ENCODE measurements around the gene RNLS.
"Not testable (repeated sequence)": the region's sequence is repeated elsewhere in the genome, so short reads cannot be mapped to it uniquely, and the experiment has no call there.

Gene RNLS

DNA sequence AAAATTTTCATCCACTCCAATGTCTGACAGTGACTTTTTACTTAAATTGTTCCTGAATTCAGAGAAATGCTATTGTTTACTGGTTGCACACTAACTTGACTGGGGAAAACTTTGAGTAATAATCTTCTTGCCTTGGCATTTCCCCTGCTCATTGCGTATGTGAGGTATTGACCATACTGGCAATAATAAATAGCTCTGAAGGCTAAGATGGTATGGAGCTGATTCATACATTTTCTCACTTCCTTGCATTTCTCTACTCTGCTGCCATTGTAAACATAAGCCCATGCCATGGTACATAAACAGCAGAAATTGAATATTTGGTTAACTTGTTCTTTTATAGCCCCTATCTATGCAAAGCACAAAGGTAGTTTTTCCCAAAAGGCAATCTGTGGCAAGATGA is 290.0 kb downstream of the RNLS start:
- DNase-seq (ENCODE audit: low read depth): peak; percentile 14

DNA sequence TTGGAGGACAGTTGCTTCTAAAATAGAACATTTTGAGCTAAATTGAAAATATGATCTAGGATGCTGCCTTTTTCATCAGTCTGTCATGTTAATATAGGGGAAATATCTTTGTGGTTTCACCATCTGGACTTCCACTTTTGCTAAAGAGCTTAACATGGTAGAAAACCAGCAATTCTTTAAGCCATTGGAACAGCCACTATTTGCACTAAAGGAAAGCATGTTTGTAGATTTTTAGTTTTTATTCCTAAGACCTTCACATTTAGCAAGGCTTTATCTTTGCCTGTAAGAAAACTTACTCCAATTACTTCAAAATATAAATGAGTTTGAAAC is 291.0 kb downstream of the RNLS start:
- no peak for DNase-seq (ENCODE audit: low read depth)

DNA sequence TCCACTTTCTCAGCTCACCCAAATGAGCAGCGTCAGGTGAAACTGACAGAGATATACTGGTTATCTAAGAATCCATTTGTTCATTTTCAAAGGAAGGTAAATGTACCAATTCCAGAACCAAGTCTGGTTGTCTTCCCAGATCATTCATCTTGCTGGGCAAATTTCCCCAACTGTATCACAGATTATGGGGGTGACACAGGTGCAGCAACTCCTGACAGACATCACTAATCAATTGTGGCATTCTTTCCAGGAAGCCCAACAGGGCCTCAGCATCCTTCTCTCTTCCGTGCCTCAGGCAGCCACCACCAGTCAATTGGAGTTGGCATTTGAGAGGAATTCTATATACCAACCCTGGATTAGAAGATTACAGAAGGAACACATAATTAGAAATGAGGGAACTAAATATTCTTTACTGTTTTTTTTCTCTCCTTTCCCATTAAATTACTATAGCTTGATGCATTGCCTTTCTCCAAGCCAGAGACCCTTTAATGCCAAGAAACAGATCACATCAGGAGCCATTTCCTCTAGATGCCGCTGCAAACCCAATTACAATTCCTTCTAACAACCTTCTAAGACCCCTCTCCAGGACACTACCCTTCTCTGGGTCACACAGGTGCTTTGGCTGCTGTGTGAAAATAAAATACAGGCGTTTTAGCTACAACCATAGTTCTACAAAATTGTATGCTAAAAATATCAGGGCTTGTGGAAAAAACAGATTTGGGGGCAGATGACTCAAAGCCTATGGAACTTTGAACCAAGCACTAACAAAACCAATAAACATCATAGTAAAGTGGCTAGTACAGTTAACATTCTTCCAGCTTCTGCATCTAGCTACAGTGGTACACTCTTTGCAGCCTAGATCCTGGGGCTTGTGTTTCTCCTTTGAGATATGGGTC is 291.6 kb downstream of the RNLS start:
- DNase-seq (ENCODE audit: low read depth): no peak

DNA sequence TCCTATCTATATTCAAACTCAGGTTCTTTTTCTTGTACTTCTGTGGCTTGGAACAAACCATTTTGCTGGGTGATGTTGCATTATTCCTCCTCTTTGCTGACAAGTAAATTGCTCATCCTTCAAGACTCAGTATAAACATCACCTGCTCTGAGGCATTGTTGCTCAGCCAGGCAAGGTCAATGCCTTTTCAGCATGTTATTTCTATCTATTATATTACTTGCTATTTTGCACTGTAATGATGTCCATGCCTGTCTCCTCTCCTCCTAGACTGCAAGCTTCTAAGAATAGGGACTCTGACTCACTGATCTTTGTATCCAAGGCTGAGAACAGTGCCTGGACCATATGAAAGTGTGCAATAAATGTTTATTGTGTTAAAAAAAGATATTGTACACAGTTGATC is 293.8 kb downstream of the RNLS start:
- no peak for DNase-seq (ENCODE audit: low read depth)

DNA sequence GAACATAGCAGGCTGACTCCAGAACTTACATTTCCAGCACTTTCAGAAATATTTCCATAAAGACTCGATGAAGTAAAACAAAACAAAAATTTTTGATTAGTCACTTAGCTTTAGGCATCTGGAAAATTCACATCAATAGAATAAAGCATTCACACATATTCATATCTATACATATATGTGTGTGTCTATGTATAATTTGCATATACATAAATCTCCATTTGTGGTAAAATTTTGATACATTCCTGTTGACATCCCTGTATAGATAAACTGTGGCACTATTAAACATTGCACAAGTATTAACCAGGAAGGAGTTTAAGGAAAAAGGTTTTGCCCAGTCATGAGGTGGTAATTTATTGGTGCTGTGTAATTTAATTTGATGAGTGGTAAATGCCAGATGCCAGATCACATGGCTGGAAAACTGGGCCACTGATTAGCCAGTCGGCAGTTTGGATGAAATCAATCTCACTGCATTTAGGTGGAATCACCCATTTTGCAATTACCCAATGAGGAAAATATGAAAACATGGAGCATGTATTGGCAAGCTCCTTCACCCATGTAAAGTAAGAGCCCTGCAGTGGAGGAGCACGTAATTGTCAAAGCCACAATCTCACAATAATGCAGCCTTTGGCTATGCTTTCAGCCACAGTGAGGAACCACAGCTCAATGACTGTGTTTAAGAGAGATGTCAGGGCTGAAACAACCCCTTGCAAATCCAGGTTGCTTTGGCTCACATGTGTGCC is 294.6 kb downstream of the RNLS start:
- no peak for DNase-seq (ENCODE audit: low read depth)

DNA sequence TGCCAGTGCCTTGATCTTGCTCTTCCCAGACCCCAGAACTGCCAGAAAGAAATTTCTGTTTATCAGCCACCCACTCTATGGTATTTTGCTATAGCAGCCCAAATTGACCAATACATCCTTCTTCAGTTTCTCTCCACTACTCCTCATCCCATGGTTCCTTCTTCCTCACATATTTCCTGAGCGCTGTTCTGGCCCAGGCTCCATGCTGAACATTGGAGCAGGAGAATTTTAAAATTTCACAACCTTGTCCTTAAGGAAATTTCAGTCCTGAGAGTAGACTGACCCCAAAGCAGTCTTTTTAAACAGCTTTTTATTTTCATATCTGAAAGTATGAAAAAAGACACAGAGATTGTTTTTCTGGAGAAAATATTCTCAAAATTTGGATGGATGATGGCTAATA is 297.1 kb downstream of the RNLS start:
- DNase-seq (ENCODE audit: low read depth): no peak

DNA sequence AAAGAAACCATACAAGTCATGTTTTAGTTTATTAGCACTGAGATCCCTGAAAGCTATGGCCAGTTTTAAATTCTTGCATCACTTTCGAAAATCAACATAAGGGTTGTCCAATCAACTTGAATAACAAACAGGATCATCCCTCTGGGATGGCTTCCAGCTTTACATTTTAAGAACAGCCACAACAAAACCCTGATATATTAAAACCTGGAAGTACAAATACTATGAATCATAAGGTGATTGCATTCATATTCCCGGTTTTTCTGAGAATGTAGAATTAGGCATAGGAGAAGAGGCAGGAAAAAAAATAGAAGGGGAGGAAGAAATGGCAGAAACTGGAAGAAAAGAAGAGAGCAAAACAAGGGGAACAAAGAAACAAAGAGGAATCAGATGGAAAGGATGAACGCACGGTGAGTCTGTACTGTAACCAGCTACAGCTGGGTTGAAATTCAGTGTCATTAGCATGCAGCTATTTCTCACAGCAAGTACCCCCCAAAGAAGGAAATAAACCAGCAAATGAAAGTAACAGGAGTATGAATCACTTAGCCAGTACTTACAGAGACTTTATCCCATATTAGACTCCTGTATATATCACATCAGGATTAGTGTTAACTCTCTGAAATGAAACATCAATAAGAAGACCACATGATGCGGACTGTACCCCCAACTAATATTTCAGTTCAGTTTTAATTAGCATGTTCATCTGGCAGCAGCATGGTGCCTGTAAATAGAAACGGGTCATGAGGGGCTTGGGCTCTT is 301.3 kb downstream of the RNLS start:
- peak; percentile 64 for DNase-seq (ENCODE audit: low read depth)

DNA sequence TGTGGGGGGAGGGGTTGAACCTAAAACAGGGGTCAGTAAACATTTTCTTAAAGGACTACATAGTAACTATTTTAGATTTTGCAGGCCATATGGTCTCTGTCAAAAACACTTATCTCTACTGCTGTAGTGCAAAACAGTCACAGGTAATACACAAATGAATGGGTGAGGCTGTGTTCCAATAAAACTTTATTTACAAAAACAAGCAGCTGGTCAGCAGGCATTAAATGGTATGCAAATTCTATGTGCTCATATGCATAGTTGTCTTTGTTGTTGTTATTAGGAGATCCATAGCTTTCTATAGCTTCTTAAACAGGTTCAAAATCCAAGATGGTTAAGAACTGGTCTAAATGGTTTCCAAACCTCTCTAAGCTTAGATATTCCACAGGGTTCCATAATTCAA is 302.6 kb downstream of the RNLS start:
- DNase-seq (ENCODE audit: low read depth): no peak

DNA sequence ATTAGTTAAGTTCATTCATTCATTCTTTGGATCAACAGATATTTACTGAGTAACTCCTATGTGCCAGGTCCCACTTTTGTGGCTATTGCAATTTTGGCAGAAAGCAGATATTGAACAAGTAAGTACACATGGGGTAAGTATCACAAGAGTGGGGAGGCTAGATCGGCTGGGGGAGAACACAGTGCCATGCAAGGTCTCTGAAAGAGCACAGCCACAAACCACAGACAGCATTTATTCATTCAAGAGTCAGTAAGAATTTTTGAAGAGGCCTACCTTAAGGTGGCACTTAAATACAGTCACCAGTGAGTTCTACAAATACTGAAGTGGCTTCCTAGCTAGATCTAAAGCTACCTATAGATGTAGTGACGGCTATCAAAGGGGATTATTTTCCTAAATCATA is 304.2 kb downstream of the RNLS start:
- no peak for DNase-seq (ENCODE audit: low read depth)

DNA sequence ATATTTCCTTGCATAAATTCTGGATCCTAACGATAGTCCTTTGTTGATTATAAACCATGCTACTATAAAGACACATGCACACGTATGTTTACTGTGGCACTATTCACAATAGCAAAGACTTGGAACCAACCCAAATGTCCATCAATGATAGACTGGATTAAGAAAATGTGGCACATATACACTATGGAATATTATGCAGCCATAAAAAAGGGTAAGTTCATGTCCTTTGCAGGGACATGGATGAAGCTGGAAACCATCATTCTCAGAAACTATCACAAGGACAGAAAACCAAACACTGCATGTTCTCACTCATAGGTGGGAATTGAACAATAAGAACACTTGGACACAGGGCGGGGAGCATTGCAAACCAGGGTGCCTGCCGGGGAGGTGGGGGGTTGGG is 306.2 kb downstream of the RNLS start:
- DNase-seq (ENCODE audit: low read depth): not testable (repeated sequence)

DNA sequence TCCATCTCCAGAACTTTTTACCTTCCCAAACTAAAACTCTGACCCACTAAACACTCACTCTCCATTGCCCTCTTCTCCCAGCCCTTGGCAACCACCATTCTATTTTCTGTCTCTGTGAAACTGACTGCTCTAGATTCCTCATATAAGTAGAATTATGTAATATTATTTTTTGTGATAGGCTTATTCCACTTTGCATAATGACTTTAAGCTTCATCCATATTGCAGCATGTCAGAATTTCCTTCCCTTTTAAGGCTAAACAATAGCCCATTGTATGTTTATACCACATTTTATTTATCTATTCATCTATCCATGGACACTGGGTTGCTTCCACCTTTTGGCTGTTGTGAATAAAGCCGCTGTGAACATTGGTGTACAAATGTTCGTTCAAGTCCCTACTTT is 308.8 kb downstream of the RNLS start:
- no peak for DNase-seq (ENCODE audit: low read depth)

DNA sequence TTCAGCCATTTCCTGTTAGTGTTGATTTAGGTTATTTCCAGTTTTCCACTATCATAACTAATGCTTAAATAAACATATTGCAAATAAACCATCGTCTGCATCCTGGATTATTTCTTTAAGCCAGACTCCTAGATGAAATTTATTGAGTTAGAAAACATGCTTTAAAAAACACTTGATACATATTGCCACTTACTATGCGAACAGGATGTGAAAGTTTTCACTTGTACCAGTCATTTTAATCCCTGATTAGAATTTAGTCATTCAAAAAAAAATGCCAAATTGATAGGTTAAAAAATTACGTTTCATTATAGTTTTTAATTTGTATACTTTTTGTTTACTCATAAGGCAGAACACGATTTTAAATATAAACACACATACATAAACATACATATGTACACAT is 309.6 kb downstream of the RNLS start:
- DNase-seq (ENCODE audit: low read depth): no peak

DNA sequence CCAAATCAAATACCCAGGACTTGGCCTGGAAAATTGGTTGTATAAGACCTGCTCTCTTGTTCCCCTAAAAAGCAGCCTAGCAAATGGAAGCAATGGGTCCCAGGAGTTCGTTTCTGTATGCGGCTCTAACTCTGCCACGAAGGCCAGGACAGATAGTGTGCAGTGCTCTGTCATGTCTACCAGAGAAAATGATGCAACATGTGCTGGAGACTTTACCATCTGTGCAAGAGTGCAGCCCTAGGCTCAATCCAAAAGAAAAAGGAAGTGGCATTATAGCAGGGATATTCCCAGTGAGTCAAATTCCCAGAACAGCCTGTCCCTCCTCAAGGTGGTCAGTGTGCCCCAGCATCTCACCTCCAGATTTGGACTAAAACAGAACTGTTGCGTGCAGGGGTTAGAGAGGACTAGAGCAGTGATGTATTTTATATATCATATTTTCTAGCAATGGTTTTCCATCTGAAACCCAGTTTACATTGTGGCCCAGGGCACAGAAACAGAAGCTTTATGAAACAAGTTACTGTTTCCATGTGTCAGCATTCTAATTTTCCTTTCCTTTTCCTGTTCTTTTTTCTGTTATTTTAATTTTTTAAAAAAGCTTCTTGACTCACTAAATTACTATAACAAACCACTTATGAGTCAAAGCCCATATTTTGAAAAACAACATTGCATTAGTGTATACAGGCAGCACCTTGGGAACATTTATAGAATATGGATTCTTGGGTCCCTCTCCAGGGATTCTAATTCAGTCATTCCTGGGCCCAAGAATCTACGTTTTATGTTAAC is 311.2 kb downstream of the RNLS start:
- no peak for DNase-seq (ENCODE audit: low read depth)

DNA sequence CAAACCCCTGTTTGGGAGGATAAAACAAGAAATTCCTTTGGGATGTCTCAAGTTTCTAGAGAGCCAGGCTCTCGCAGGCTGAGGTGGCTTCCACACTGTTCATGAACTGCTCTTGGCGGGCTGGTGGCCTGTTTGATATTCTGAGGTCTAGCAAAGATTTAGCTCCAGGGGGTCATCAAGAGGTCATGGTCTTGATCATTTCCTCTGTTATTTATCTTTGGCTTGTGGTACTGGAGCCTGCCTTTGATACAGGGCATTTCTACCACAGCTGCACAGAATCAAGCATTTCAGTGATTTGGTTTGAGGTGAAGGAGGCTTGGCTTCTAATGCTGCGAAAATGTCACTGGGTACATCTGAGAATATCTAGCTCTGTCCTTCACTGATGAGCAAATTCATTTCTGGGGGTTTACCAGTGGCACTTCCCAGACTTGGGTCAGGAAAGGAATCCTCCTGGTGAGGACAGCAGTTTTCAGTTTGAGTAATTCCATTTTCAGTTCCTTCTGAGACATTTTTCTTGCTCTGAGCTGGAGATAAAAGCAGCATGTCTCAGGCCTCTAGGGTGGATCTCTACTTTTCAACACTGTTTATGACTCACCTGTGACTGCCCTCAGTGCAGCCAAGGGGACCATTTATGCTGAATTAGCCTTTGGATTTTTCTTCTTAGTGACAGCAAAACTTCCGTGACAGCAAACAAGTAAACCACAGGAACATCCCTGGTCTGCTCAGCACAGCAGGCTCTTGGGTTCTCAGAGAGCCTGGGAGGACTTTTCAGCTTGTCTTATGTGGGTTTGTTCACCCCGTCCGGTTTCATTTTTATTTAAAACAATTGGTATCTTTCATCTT is 312.0 kb downstream of the RNLS start:
- no peak for DNase-seq (ENCODE audit: low read depth)

DNA sequence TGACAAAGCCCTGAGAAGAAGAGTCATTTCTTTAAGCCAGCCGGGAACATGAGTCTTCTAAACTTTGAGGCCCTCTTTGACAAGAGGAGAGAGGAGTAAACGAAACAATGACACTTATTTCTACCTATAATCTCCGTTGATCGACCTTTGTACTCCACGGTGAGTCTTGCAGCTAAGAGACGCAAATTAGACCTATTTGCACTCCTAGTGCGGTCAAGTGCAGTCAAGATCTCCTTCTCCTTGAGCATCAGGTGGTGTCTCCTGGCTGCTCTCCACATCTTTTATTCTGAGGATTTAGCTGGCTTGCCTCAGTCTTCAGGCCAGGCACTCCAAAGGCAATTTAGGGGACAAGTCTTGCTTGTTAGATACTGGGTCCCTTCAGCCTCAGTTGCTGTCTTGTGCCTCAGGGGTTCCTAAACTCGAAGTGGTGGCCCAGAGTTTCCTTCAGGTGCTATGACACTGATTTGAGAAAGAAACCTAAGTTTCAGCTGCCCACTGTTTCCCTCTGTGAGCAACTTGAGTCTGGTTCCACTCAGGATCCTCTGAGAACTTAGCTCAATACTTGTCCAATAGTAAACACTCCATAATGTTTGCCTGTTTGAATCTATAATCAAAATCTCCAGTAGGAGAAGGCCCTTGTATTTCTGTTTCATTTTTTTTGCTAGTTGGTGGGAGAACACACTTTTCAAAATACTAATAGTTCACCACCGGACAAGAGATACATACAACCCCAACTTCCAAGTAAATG is 312.9 kb downstream of the RNLS start:
- no peak for DNase-seq (ENCODE audit: low read depth)

DNA sequence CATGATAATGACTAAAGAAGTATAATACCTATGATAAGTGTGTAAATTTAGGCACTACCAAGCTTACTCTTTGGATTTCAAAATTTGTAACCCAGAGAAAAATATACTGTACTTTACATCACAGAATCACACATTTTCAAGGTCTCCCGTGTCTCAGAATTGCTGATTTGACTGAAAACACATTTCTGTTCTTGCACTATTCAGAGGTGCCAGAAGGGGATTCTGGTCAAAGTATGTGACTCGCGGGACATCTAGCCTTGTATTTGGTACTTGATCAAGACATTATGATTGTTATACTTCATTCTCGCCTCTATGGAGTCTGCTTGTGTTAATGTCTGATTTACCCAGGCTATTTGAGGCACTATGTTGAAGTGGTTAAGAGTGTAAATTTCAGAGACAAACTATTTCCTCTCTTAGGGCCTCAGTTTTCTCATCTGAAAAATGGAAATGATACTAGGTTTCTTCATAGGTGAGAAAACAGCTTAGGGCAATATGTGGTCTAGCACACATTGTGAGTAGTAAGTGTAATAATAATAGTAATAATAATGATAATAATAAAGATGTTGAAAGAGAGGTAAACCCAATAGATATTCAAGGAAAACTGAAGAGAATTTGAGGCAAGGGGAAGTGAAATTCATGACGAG is 320.4 kb downstream of the RNLS start:
- DNase-seq (ENCODE audit: low read depth): no peak

DNA sequence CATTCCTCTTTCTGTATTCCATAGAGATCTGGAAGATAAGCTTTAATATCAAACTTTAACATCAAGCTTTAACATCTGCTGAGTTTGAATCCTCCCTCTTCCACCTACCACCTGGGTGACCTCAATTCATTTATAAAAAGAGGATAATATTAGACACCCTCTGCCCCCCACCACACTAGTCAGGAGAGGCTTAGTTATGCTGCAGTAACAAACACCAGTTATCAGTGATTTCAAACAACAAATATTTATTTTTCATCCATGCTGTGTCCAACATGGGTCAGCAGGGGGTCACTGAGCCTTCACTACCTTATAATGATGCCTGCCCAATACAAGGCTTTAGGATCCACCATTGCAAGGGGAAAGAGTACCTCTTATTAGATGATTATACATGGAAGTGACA is 322.0 kb downstream of the RNLS start:
- DNase-seq (ENCODE audit: low read depth): no peak

DNA sequence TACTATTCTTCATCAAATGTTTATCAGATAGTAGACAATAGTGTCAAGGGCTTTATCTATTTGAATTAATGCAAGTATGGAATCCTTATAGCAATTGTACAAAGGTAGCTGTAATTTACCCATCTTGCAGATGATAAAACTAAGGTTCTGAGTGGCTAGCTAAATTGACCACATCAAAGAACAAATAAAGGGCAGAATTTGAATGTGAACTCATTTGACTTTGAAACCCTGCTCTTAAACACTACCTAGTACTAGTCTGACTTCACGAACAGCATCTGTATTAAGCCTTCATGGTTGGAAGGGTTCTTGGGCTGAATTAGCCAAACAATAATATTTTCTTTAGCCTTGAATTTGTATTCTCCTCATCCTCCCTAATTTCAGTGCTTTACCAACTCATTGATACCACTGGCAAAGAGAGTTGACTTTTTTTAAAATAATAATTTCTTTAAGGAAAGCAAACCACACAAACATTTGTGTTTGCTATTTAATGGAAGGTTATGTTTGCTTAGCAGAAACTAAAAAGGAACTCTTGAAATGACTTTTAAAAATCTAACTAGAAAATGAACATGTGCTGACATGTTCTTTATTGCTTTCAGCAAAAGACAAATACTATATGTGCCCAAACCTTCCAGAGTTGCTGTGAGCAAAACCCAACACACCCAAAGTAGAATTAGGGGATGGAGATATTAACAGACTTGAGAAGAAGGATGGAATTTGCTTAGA is 322.6 kb downstream of the RNLS start:
- DNase-seq (ENCODE audit: low read depth): no peak

DNA sequence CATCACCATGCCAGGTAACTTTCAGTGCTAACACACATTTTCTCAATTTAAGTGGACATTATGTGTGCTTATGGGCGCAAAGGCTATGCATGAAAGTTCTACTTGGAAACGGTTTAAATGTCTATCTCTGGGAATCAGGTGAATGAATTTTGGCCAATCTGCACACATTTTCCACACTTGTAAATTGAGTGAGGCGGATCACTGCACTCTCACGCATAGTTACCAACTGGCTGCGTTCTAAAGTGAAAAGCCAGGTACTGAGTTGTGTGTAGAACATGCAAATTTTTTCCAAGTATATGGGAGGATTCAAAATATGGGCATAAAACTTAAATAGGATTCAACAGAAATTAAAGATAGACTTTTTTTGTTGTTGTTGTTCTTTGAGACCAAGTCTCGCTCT is 323.7 kb downstream of the RNLS start:
- DNase-seq (ENCODE audit: low read depth): no peak

Measured in HS-5 (cell line).